T-helper 1 cell (primary cell): ENCODE results near the gene LDB2.

Experiments used
- DNase-seq, 5 donors: peaks; one replicate each; pipeline ENCODE4 v3.0.0-alpha.2; 2012 to 2020

The LDB2 gene

DNA sequence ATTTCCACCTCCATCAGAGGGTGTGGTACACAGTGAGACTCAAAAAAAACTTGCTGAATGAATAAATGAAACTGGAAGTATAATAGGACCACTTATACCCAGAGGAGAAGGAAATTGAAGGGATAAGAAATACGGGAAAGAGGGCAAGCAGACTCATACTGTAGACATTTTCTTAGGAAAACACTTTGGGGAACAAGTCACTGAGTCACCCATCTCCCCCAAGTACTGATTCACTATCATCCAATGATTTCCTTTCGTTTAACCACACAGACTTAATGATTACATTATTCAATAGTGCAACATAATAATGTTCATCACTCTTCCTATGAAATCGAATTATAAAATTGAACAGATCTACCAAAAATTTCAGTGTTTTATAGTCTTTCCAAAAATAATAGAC, 97.1 kb downstream of the LDB2 start:
- no peak for DNase-seq

DNA sequence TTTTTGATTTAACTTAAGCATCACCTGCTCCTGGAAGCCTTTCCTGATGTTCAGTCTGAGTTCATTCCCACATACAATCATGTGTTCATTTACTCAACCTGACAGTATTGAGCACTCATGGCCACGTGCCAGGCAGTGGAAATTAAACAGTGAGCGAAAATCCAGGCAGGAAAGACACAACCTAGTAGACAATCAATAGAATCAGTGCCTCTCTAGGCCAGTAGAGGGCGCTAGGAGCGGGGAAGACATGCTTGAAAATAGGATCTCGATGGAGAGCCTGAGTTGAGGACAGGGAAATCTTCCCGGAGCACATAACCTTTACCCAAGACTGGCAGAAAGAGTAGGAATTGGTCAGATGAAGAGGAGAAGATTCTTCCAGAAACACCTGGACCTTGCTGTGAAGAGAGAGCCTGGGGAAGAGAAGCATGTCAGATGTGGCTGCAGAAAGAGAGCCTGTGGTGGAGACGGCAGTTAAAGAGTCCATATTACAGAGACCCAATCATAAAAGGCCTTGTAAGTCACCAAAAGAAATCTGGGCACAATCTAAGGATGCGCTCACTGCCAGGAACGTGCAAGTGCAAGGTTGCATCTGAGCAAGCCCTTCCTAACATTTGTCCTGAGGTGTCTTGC, 103.5 kb downstream of the LDB2 start:
- peak in 2 of 5 donors; percentile 6 to 11 for DNase-seq

DNA sequence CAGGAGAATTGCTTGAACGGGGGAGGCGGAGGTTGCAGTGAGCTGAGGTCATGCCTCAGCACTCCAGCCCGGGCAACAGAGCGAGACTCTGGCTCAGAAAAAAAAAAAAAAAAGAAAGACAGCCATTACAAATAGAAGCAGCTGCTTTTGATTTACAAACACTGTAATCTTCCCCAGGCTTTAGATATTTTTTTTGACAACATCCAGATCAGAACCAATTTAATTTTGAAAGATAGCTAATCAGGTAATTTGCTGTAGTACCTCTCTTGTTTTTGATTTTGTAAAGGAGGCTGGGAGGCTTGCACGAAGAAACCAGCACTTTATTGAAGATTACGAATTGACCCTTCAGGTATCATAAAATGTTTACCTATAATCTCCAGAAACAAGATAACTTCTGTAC, 107.0 kb downstream of the LDB2 start:
- no peak for DNase-seq

DNA sequence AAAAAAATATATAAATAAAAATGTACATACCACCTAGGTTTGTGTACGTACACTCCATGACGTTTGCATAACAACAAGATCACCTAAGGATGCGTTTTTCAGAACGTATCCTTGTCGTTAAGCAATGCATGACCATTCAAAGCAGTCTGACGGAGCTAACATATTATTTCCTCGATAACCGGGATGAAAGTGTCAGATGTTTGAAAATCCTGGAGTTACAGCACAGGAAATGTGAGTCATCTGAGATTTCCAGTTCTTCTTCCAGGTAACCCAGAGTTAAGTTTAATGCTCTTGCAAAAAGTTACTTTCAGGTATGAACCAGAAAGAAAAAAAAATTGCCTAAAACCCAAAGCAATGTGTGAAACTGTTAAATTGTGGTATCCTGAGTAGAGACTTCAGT, 107.9 kb downstream of the LDB2 start:
- no peak for DNase-seq

DNA sequence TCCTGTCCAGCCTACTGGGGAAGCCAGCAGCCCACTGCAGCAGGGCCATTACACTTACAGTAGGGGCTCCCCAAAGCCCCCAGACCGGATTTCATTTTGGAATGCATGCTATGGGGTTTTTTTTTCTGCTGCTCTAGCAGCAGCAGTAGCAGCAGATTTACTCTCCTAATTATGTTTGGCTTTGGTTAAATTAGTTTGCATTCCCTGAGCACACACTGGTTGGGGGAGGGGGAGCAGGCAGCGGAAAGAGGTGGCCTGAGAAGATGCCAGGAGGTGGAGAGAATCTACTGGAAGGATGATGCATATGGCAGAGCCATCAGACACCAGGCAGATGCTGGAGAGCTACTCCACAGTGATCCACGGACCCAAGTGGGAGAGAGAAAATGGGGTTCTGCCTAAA, 109.6 kb downstream of the LDB2 start:
- DNase-seq = no peak

DNA sequence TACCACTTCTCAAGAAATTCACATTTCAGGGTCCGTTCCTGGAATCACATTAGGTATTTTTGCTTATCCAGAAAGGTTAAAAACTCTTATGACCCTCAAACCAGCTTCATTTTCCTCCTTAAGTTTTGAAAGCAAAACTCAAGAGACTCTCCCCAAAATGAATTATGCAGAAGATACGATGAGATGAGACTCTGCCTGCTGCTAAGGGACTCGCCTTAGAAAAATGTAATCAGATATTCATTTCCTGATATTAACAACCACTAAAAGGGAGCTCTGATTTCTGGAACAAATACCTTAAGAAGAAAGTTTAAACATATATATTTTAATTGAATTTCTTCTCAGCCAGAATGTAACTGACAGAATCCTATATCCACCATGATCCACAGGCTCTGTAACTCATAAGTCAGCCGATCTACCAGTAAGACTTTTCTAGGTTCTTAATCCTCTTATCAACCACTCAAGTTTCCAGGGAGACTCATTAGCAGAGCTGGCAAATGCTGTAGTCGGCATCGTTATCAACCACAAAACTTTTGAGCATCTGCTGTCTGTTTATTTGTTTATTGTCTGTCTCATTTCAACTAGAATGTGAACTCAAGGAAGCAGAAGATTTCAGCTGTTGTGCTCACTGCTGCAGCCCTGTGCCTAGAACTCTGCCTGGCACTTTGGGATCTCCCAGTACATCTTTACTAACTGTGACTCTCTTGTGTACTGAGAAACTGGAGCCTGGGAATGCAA, 112.5 kb downstream of the LDB2 start:
- no peak for DNase-seq

DNA sequence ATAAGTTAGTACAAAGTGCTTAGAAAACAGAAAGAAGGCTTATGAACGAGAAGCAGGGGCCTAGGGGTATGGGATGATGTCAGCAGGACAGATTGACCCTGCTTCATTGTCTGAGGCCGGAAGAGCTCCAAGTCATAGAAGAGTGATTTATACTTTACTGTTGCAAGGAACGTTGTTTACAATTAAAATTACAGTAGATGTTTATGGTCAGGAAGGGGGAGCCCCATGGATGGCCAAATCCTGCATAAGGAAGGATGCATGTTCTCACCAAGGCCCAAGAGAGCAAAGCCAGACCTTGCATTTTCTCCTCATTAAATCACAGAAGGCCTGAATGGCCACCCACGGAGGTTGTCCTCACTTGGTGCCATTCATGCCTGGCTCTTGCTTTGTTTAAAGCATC, 115.3 kb downstream of the LDB2 start:
- no peak for DNase-seq

DNA sequence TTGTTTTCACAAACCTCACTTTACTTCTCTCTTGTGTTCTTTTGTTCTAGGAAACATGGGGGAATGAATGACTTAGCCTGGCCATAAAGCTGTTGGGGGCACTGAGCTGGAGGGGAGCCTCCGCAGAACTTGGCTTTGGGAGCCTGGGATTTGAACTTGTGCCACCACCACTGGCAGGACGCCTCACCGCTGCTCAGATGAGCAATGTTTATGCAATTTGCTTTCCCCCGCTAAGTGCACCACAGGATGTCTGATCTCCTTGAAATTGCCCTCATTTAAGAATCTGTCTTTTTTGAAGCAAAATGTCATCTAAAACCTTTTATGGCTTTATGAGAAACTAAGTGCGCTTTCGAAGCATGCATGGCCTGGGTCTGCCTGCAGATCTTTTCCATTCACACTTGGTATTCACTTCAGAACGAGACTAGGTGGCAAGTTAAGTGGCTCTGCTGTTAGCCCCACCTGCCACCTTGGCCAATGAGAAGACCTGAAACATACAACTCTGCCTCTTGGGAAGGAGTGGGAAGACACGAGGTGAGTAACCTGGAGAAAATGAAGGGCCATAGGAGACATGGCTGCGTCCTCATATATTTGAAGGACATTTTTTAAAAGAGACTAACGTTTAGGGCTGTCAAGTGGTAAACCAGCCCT, 119.3 kb downstream of the LDB2 start:
- DNase-seq = no peak

DNA sequence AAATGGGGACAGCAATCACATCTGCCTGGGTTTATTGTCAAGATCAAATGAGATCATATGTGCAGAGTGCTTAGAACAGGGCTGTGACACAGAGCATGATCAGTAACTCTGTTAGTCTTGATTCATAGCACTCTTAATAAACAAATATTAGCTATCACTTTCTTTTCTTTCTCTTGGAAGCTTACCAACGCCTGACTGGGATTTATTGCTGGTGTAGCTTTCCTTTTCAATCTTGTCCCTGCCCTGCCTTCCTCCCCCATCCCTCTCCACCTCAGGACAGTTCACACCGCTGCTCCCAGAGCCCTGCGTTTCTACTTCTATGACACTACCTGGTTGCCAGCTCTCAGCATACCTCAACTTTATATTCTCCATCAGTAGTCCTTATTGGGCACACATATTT, 120.7 kb downstream of the LDB2 start:
- no peak for DNase-seq

DNA sequence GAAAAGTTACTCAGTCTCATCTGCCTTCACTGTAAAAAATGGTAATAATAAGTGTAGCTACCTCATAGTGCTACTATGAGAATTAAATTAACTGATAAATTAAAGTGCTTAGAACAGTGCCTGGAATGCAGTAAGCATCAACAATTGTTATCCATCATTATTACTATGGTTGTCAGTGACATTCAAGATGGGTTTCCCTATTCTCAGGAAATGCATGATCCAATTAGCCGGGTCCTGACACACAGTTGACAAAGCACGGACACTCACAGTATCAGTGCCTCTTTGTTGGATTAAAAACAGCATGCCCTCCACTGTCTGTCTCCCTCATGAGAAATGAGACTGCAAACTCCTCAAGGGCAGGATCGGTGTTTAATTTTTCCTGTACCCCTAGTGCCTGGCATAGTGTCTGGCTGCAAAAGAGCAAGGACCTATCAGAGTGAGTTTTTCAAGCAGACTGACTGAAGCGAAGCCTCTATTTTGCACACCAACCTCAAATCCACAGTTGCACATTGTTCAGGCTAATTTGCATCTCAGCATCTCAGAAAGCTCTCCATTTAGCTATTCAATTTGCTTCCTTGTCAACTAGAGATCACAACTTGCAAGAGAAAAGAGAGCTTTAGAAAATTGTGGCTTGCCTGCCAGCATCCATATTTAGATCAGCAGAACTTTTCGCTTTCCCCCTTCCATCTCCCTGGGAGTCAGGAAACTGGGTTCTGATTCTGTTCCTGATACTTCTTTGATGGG, 122.9 kb downstream of the LDB2 start:
- no peak for DNase-seq

DNA sequence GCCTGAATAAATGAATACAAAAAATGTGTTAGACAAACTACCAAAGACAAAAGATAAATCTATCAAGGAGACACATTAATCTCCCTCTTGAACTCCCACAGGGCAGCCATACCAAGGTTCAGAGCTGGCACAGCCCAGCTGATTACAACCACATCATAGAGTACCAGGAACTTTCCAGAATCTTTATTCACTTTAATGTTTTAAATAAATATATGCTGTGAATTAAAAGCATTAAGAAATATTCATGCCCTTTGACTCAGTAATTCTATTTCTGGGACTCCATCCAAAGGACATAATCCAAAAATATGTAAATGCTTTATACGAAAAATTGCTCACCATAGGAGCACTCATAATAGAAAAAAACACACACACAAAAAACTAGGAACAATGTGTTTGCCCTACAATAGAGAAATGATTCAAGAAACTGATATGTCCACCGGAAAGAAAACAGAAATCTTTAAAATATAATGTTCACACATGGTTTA, 126.0 kb downstream of the LDB2 start:
- no peak for DNase-seq

DNA sequence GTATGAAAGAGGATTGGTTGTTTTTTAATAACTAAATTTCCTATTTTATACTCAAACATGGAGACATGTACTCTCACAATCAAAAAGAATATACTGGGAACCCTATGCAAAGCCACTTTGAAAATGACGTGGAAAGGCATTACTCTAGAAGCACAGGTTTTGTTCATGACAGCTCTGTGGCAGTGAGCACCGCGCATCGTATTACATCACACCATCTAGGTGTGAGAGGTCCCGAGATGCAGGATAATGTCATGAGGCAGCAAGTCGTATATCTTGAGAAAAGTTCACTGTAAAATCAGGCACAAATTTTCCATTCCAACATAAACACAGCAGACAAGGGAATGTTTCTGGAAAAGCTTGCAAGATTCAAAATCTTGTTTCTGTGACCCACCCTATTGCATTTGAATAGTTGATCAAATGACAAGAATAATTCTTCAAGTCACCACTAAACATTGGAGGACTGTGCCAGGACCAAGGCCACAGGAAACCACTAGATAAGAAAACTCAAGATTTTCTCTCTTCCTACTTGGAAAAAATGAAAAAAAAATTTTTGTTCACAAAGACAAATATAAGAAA, 127.6 kb downstream of the LDB2 start:
- DNase-seq = no peak

DNA sequence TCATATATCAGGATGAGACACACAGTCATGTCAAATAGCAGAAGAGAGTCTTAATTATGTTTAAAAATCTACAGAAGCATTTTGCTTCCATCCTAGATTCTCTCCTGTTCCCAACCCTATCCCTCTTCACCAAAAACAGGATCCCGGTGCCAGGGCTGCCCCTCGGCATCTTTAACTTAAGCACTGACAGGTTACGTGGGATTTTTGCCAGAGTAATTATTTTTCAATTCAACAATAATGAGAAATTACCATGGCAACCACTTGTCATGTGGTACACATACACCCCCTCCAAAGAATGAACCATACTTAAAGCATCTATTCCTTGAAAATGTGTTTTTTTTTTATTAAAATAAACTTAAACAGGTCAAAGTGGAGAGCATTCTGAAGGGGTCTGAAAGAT, 130.6 kb downstream of the LDB2 start:
- no peak for DNase-seq

DNA sequence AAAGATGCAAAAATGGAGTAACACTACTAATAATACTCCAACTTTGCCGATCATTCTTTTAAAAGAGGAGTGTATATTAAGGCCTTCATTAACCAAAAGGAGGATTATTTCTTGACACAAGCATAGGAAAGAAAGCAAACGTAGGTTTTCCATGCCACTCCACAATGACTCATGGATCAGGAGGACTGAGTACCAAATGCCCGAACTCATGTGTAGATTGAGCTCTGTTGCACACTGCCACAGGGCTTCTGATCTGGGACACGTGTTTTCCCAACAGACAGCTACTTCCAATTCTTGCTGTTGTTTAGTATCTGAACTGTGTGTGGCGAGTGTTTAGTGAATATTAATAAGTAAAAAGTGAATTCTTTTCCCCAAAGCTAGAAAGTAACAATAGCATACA, 131.2 kb downstream of the LDB2 start:
- DNase-seq = no peak

DNA sequence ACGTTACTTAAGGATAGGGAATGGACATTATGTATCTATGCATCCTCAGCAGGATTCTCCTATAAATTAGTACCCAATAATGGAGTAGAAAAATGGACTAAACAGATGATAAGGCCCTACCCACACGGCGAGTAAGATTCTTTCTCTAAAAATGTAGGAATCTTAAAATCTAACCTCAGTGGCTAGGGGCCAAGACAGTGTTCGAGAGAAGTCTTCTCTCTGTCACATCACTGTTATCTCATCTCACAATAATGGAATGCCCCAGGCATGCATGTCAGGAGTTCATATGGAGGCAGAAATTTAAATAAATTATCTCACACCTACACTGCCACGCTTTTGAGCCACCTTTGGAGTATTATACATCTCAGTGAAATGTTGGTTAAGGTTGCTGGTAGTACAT, 132.9 kb downstream of the LDB2 start:
- no peak for DNase-seq

DNA sequence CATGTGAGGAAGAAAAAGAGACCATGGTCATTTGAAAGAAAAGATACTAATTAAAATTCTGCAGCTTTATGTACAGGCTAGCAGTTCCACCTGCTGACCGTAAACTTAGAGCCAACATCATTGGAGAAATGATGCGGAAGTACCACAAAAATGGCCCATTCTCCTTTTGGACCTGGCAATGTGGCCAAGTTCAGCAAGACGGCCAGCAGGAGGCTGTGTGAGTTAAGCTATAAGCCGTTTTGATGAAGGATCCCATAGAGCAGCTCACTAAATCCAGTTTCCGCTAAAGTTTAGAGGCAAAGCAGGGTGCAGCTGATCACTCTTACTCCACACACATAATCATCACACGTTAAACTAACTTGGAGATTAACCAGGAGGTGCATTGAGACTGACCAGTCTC, 133.8 kb downstream of the LDB2 start:
- DNase-seq = no peak

DNA sequence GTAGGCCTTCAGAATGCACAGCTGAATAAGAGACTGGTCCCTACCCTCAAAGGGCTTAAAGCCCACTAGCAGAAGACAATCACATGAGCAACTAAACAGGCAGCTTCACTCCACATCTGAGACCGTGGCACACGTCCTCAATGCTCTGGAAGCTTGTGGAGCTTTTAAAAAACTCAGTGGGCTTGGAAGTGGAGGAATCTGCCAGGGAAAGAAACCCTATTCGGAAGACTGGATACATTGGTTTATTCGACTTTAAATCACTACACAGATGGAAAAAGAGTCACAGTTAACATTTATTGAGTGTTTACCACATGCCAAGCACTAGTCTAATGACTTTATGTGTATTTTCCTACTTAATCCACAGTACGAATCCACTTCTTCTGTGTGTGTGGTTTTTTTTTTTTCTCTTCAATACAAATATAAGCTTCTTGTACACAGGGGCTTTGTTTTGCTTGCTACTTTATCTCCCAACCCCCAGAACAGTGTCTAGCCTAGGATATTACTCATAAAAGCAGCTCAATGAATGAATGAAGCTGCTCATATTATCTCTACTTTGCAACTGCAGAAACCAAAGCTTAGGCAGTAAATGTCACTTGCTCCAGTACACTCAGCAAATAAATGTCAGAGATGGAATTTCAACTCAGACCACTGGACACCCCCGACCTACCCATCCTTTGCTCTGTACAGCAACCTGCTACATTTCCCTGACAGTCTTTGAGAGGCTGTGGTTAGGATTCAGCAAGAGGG, 137.7 kb downstream of the LDB2 start:
- DNase-seq = no peak

DNA sequence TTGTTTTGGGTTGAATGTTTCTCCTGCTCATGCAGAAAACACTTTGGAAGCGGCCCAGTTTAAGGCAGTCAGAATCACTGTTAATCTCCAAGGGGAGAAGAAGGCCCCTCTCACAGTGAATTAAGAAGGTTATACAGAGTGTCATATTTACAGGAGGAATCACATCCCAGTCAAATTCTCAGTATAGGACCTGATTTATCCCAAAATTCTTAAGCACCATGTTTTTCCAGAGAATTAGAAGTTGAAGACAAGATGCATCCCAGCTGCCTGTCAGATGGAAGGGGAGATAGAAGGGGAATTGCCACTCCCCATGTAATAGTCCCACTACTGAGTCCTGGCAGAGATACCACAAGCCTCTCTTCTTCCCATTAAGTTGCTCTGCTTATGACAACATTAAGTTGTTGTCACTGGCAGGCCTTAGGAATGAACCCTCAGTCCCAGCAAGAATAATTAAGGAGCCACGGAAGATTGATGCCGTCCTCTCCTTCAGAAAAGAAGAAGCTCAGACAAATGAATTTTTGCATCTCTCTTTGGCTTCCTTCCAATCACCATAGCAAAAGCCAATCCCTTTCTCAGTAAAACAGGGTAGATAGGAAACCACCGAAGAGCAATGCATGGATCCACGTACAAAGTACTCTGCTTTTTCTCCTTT, 138.4 kb downstream of the LDB2 start:
- no peak for DNase-seq

DNA sequence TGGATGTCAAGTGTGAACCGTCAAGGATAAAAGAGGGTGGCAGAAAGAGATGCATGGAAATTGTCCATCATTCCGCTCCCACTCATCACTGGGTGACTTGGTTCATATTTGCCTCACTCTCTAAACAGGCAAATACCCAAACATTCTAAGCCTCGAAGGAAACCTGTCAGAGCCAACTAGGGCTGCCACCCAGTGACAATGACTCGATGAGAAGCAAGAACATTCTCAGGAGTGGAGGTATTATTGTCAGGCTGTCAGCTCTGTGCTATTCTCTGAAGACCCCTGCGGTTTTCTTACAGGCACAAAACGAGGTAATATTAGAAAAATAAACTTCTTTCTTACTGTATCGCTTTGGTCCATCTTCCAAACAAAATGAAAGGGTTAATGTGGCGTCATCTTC, 139.6 kb downstream of the LDB2 start:
- DNase-seq = no peak

DNA sequence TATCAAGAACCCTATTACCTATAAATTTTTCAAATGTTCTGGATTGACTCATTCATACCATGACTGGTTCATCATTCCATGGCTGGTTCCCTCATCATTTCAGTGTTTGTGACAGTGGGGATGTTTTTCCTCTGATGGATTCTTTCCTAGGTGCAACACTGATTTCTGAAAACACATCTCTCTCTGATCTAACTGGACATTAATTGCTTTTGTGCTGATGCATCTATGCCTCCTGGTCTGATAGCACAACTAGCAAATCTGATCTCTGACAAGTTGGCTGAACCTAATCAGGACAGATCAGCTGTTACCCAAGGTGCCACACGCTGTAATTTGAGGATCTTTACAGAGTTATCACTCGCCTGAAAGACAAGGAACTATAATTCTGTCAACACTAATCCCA, 140.2 kb downstream of the LDB2 start:
- DNase-seq = no peak

DNA sequence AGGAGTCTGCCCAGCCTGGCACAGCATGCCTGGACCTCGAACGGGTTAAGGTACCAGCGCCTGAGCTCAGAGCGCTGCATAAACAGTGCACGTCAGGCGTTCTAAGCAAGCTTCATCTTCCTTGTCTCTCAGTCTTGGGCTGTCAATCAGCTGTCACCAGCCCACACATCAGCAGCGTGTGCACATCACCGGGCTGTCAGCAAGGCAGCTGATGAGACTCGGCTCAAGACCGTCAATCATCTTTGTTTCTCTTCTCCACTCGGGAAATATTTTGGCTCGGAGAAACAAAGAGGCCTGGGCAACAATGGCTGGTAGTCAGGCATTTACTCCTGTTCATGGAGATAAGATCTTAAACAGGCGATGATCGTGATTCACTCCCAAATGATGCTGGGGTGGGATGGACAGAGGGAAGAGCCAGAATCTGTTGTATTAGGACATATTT, 141.3 kb downstream of the LDB2 start:
- no peak for DNase-seq

DNA sequence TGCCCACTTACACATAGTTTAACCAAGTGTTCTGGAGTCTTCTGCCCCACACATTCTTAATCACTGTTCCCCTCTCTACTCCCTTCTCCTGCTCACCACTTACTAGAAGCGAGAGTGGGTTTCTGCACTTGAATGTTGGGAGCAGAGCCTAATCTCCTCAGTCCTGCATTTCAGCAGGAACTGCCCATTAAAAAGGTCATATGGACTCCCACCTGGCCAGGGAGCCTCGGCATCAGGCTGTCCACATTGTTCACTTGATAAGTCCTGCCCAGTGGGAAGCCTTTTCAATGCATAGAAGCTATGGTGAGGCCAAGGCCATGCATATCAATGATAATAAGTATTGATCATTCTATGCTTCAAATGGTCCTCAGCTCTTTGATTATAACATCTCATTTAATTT, 144.3 kb downstream of the LDB2 start:
- DNase-seq = no peak
